H1 (cell line): ENCODE measurements around the gene MPLKIP. TPM values are rescaled to one million over a fixed set of nuclear protein-coding genes. Genes with fewer than 3 reads are reported as not detected.
A peak's percentile ranks its signal among the peaks of the same experiment; 100 is the strongest.

Experiments
- CTCF ChIA-PET: fragments of 300-600 bp; sonication (Branson Sonifier 250); formaldehyde crosslinking; loops from one replicate; lab custom pipeline; 2021; ENCODE audit not compliant: partially characterized antibody; lab: Charles Lee
- POLR2A ChIA-PET: fragments of 300-600 bp; sonication (Branson Sonifier 250); formaldehyde crosslinking; loops from one replicate; lab custom pipeline; 2021; ENCODE audit warnings: inconsistent platforms; ENCODE audit not compliant: partially characterized antibody; lab: Charles Lee
- DNase-seq, 2 experiments: peaks; one replicate each; pipeline versions ENCODE4 v3.0.0 to v3.0.0-alpha.2; 2010 to 2022; ENCODE audit warnings: low spot score in 2 of 2, low read depth in 1 of 2, mixed read lengths in 1 of 2
- FAIRE-seq: peaks from 2 replicates; lab custom pipeline; 2011; peaks lifted over from hg19 to GRCh38; lab: Jason Lieb, UNC
- H2AFZ ChIP-seq: 2 replicates; pipeline ENCODE4 v1.8.1; 2012; ENCODE audit warnings: low read length, inconsistent platforms
- H2AK5ac ChIP-seq: 2 replicates; pipeline ENCODE4 v1.6.1; 2013; ENCODE audit warnings: low read depth, low read length
- H2BK120ac ChIP-seq: replicated peaks from 2 replicates; pipeline ENCODE3; 2013; ENCODE audit warnings: low read depth, low read length, inconsistent platforms
- H2BK12ac ChIP-seq: 2 replicates; pipeline ENCODE4 v1.6.1; 2013; ENCODE audit warnings: low read depth, low read length
- H2BK15ac ChIP-seq: 2 replicates; pipeline ENCODE4 v1.6.1; 2013; ENCODE audit warnings: low read length
- H2BK20ac ChIP-seq: 2 replicates; pipeline ENCODE4 v1.6.1; 2013; ENCODE audit warnings: low read length
- H2BK5ac ChIP-seq: 2 replicates; pipeline ENCODE4 v1.6.1; 2013; ENCODE audit warnings: low read depth, low read length
- H3K14ac ChIP-seq: 2 replicates; pipeline ENCODE4 v1.6.1; 2013; ENCODE audit warnings: inconsistent platforms; ENCODE audit not compliant: insufficient read length
- H3K18ac ChIP-seq: 2 replicates; pipeline ENCODE4 v1.6.1; 2013; ENCODE audit warnings: low read length; ENCODE audit errors: extremely low read depth
- H3K23ac ChIP-seq: 2 replicates; pipeline ENCODE4 v1.6.1; 2013; ENCODE audit warnings: inconsistent platforms; ENCODE audit not compliant: insufficient read length
- H3K23me2 ChIP-seq: 2 replicates; pipeline ENCODE4 v1.6.1; 2013; ENCODE audit warnings: low read depth, low read length
- H3K27ac ChIP-seq: 2 replicates; pipeline ENCODE4 v1.6.1; 2011; ENCODE audit warnings: low read depth, low read length, inconsistent platforms
- H3K27me3 ChIP-seq, 4 experiments: replicated peaks in 1 of 4; 1 replicate in 1 of 4; 2 replicates in 3 of 4; pipeline versions ENCODE4 v1.6.1 to v1.8.1; 2011 to 2013; ENCODE audit warnings: low read length in 3 of 4, mild to moderate bottlenecking in 3 of 4, inconsistent platforms in 2 of 4, mixed read lengths in 2 of 4, moderate library complexity in 1 of 4; ENCODE audit not compliant: control insufficient read depth in 3 of 4, insufficient read depth in 3 of 4; ENCODE audit errors: extremely low read depth in 1 of 4
- H3K36me3 ChIP-seq, 4 experiments: 2 replicates each; pipeline versions ENCODE4 v1.6.1 to v1.8.1; 2011 to 2013; ENCODE audit warnings: mild to moderate bottlenecking in 4 of 4, low read length in 3 of 4, moderate library complexity in 2 of 4, control low read depth in 1 of 4, inconsistent platforms in 1 of 4; ENCODE audit not compliant: insufficient read depth in 4 of 4, control insufficient read depth in 2 of 4
- H3K4ac ChIP-seq: replicated peaks from 2 replicates; pipeline ENCODE3; 2013; ENCODE audit warnings: low read length, low read depth, mixed read lengths, inconsistent platforms; ENCODE audit not compliant: insufficient read length
- H3K4me1 ChIP-seq, 4 experiments: replicated peaks in 1 of 4; 1 replicate in 1 of 4; 2 replicates in 3 of 4; pipeline versions ENCODE4 v1.6.1 to v1.8.1; 2011 to 2013; ENCODE audit warnings: low read length in 3 of 4, inconsistent platforms in 2 of 4, mixed read lengths in 1 of 4; ENCODE audit not compliant: insufficient read depth in 4 of 4, control insufficient read depth in 3 of 4
- H3K4me2 ChIP-seq, 2 experiments: 2 replicates each; pipeline versions ENCODE4 v1.6.1 to v1.8.1; 2011 to 2013; ENCODE audit warnings: low read depth in 2 of 2, low read length in 2 of 2, control low read depth in 1 of 2, inconsistent platforms in 1 of 2, mild to moderate bottlenecking in 1 of 2; ENCODE audit not compliant: insufficient read depth in 1 of 2
- H3K4me3 ChIP-seq, 4 experiments: fragments of 200-600, 300-600 bp in 1 of 4; sonication (generic), shearing (Covaris generic), sonication (Bioruptor Twin) in 1 of 4; 2 replicates each; pipeline versions ENCODE4 v1.5.1 to v1.8.1; 2011 to 2016; ENCODE audit warnings: low read length in 4 of 4, low read depth in 3 of 4, control low read depth in 2 of 4, inconsistent platforms in 2 of 4, mild to moderate bottlenecking in 2 of 4, mixed read lengths in 1 of 4, moderate library complexity in 1 of 4; ENCODE audit not compliant: insufficient read depth in 2 of 4; ENCODE audit errors: extremely low read depth in 1 of 4
- H3K56ac ChIP-seq: replicated peaks from 2 replicates; pipeline ENCODE3; 2013; ENCODE audit warnings: low read depth, mild to moderate bottlenecking, mixed read lengths, low read length, inconsistent platforms; ENCODE audit not compliant: insufficient read length
- H3K79me1 ChIP-seq: 2 replicates; pipeline ENCODE4 v1.6.1; 2013; ENCODE audit warnings: low read depth, low read length, control low read depth
- H3K79me2 ChIP-seq, 2 experiments: 2 replicates each; pipeline versions ENCODE4 v1.6.1 to v1.8.1; 2012 to 2013; ENCODE audit warnings: low read length in 2 of 2, mild to moderate bottlenecking in 2 of 2, inconsistent platforms in 1 of 2; ENCODE audit not compliant: insufficient read depth in 2 of 2, control insufficient read depth in 1 of 2
- H3K9ac ChIP-seq, 4 experiments: replicated peaks in 1 of 4; 1 replicate in 1 of 4; 2 replicates in 3 of 4; pipeline versions ENCODE4 v1.6.1 to v1.8.1; 2011 to 2013; ENCODE audit warnings: low read depth in 3 of 4, low read length in 3 of 4, control low read depth in 2 of 4, mild to moderate bottlenecking in 2 of 4, moderate library complexity in 2 of 4, inconsistent platforms in 1 of 4; ENCODE audit errors: extremely low read depth in 1 of 4
- H3K9me3 ChIP-seq, 2 experiments: 2 replicates each; pipeline versions ENCODE4 v1.6.1 to v1.8.1; 2012 to 2013; ENCODE audit warnings: mild to moderate bottlenecking in 2 of 2, moderate library complexity in 2 of 2, control low read depth in 1 of 2, inconsistent platforms in 1 of 2, low read depth in 1 of 2, low read length in 1 of 2, mixed read lengths in 1 of 2; ENCODE audit not compliant: insufficient read depth in 2 of 2
- H4K20me1 ChIP-seq, 2 experiments: replicated peaks in 1 of 2; 2 replicates each; pipeline versions ENCODE3 to v1.8.1; 2011 to 2013; ENCODE audit warnings: inconsistent platforms in 2 of 2, low read length in 2 of 2, mild to moderate bottlenecking in 1 of 2; ENCODE audit not compliant: insufficient read depth in 2 of 2, control insufficient read depth in 1 of 2
- H4K5ac ChIP-seq: 2 replicates; pipeline ENCODE4 v1.6.1; 2013; ENCODE audit warnings: low read length, low read depth, mixed read lengths, inconsistent platforms; ENCODE audit not compliant: insufficient read length
- H4K8ac ChIP-seq: 2 replicates; pipeline ENCODE4 v1.8.0; 2013; ENCODE audit warnings: mild to moderate bottlenecking, moderate library complexity, low read length, inconsistent platforms; ENCODE audit not compliant: insufficient read depth; ENCODE audit errors: extremely low read depth
- H4K91ac ChIP-seq: replicated peaks from 2 replicates; pipeline ENCODE3; 2013; ENCODE audit warnings: low read length, mixed read lengths, inconsistent platforms; ENCODE audit not compliant: insufficient read length
- CEBPB ChIP-seq: IDR thresholded peaks from 2 replicates; pipeline ENCODE4 v1.6.1; 2012; ENCODE audit warnings: low read depth, low read length
- CHD2 ChIP-seq: IDR thresholded peaks from 2 replicates; pipeline ENCODE4 v1.6.1; 2012; ENCODE audit warnings: low read length, improper control_type of control experiment
- MAX ChIP-seq: IDR thresholded peaks from 2 replicates; pipeline ENCODE4 v1.6.1; 2012; ENCODE audit warnings: inconsistent platforms
- SAP30 ChIP-seq: fragments of 300-600 bp; sonication (generic); IDR thresholded peaks from 2 replicates; pipeline ENCODE4 v1.7.1; 2012; ENCODE audit warnings: low read length, moderate library complexity, mild to moderate bottlenecking, inconsistent platforms; ENCODE audit not compliant: insufficient read depth, insufficient replicate concordance
- WGBS, 2 experiments: shearing (Covaris generic) in 1 of 2; methylation state at CpG; one replicate each; pipeline versions ENCODE4 v1.1.6 to v1.1.7; 2013 to 2015; ENCODE audit warnings: low lambda C conversion rate in 2 of 2, mixed read lengths in 2 of 2, inconsistent platforms in 1 of 2, low coverage in 1 of 2, missing lambda C conversion rate in 1 of 2; ENCODE audit not compliant: insufficient replicate concordance in 2 of 2, insufficient coverage in 1 of 2, insufficient read length in 1 of 2; ENCODE audit errors: extremely low coverage in 1 of 2, missing lambda C conversion rate in 1 of 2; 5-methylcytosine and 5-hydroxymethylcytosine counted together
- polyA plus RNA-seq, 7 experiments: library from polyadenylated mRNA; depleted of rRNA in 3 of 7; stranded (reverse) in 5 of 7; unstranded in 2 of 7; fragments of >200 nt in 5 of 7; fragments of 200-250 nt in 2 of 7; gene quantifications; 1 replicate in 5 of 7; 2 replicates in 1 of 7; 4 replicates in 1 of 7; pipeline versions ENCODE4 v1.2.1 to v1.2.3, GENCODE V29; 2011 to 2013; ENCODE audit warnings: missing spikeins in 2 of 7, mixed read lengths in 2 of 7
- total RNA-seq: library from RNA; stranded (reverse); fragmentation: NEBNext Ultra II Directional; extraction: Animal tissue kit (Norgen Biotek cat#: 25700); gene quantifications from 2 replicates; pipeline ENCODE4 v1.2.1, GENCODE V29; 2021

The MPLKIP gene
- total and polyA plus RNA-seq, 2 of the 8 experiments (the other 6 are each of a cell fraction or from before 2014, with no cell fraction given), result 57.2 to 73.4 TPM

- no peak for FAIRE-seq
Measured at GRCh38 chr7:40105879-40106473, 28.4 kb downstream of the MPLKIP start.

More at GRCh38 chr7:40105879-40106473, 28.4 kb downstream of the MPLKIP start:
- Histone ChIP-seq H3K9me3 (no peaks in the 10 kb centered on the region), H3K9ac (no peak overlapping the region), H4K20me1 (no peaks in the 10 kb centered on the region), H2BK5ac (no peak overlapping the region), H3K18ac (no peak overlapping the region), H3K4me3 (no peak overlapping the region), H3K4me2 (no peak overlapping the region), H3K27me3 (no peaks in the 10 kb centered on the region), H3K23ac (no peak overlapping the region), H4K5ac (no peak overlapping the region), H3K4me1 (no peaks in the 10 kb centered on the region), H2AFZ (no peak overlapping the region), H4K91ac (no peak overlapping the region), H2AK5ac (no peak overlapping the region), H2BK120ac (no peak overlapping the region), H2BK20ac (no peak overlapping the region), H3K79me2 (no peaks in the 10 kb centered on the region), H3K27ac (no peak overlapping the region), H4K8ac (no peak overlapping the region), H3K23me2 (no peaks in the 10 kb centered on the region), H2BK15ac (no peak overlapping the region), H2BK12ac (no peak overlapping the region), H3K4ac (no peak overlapping the region), H3K36me3 (no peaks in the 10 kb centered on the region), H3K56ac (no peak overlapping the region), H3K79me1 (no peaks in the 10 kb centered on the region), H3K14ac (no peak overlapping the region)
- WGBS, 2 experiments, result 91% methylated on average over 4 of the region's 4 CpGs; no CpG with 5 or more reads in 1 of the 2 experiments
- POLR2A ChIA-PET, result no interaction called here
- DNase-seq, result no peak
- TF ChIP-seq MAX (no peak), SAP30 (no peak), CEBPB (peak; percentile 31; the same call in 1 of the 2 replicates), CHD2 (no peak)
- CTCF ChIA-PET, result no interaction called here
